A549 (cell line): ENCODE data around the gene ZBTB16.

Experiments
- CHD4 ChIP-seq: fragments of 200-600 bp; sonication (generic); IDR thresholded peaks from 2 replicates; pipeline ENCODE4 v1.6.1; 2016; ENCODE audit warnings: antibody characterized with exemption, mild to moderate bottlenecking, borderline replicate concordance
- FOXS1 ChIP-seq: fragments of 250-450 bp; sonication (Bioruptor Pico); IDR thresholded peaks from 2 replicates; pipeline ENCODE4 v1.5.0; 2020; ENCODE audit warnings: mild to moderate bottlenecking, moderate library complexity
- MAFK ChIP-seq: fragments of 450-650 bp; IDR thresholded peaks from 2 replicates; pipeline ENCODE4 v1.6.1; 2014; ENCODE audit not compliant: partially characterized antibody
- MAX ChIP-seq: IDR thresholded peaks from 2 replicates; pipeline ENCODE4 v1.6.1; 2012
- MYC ChIP-seq: IDR thresholded peaks from 2 replicates; pipeline ENCODE4 v1.6.1; 2012; ENCODE audit warnings: mild to moderate bottlenecking, inconsistent platforms, low read length, improper control_type of control experiment, borderline replicate concordance
- PHF8 ChIP-seq: fragments of 200-600 bp; sonication (generic); IDR thresholded peaks from 2 replicates; pipeline ENCODE4 v1.6.1; 2016; ENCODE audit warnings: low read depth, mild to moderate bottlenecking, antibody characterized with exemption, moderate library complexity, borderline replicate concordance
- POLR2A ChIP-seq: IDR thresholded peaks from 2 replicates; pipeline ENCODE4 v1.6.1; 2012; ENCODE audit warnings: mild to moderate bottlenecking, low read length
- RFX5 ChIP-seq: fragments of 450-650 bp; IDR thresholded peaks from 2 replicates; pipeline ENCODE4 v1.7.1; 2014; ENCODE audit warnings: antibody characterized with exemption, mild to moderate bottlenecking, moderate library complexity
- USF2 ChIP-seq: fragments of 450-650 bp; IDR thresholded peaks from 2 replicates; pipeline ENCODE4 v1.6.1; 2014; ENCODE audit warnings: antibody characterized with exemption
- TF ChIP-seq, protein P1 (sequence below): fragments of >200 bp; sonication (Bioruptor Twin); formaldehyde crosslinking; IDR thresholded peaks from 3 replicates; pipeline ENCODE4 v1.5.1; 2016

- TF ChIP-seq, protein P1, sequence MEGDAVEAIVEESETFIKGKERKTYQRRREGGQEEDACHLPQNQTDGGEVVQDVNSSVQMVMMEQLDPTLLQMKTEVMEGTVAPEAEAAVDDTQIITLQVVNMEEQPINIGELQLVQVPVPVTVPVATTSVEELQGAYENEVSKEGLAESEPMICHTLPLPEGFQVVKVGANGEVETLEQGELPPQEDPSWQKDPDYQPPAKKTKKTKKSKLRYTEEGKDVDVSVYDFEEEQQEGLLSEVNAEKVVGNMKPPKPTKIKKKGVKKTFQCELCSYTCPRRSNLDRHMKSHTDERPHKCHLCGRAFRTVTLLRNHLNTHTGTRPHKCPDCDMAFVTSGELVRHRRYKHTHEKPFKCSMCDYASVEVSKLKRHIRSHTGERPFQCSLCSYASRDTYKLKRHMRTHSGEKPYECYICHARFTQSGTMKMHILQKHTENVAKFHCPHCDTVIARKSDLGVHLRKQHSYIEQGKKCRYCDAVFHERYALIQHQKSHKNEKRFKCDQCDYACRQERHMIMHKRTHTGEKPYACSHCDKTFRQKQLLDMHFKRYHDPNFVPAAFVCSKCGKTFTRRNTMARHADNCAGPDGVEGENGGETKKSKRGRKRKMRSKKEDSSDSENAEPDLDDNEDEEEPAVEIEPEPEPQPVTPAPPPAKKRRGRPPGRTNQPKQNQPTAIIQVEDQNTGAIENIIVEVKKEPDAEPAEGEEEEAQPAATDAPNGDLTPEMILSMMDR: no peak
- no peak for TF ChIP-seq MAFK
- TF ChIP-seq RFX5: no peak
- TF ChIP-seq MYC: no peak
- no peak for TF ChIP-seq USF2
- no peak for TF ChIP-seq CHD4
- no peak for TF ChIP-seq FOXS1 (CRISPR knock-in tag)
- TF ChIP-seq PHF8: no peak
- TF ChIP-seq POLR2A: no peak
- TF ChIP-seq MAX: no peak
Observed at GRCh38 chr11:114197799-114198500, 138.4 kb downstream of the ZBTB16 start.
